ENCODE results near the gene PJA1. TPM values are rescaled to one million over a fixed set of nuclear protein-coding genes. Genes with fewer than 3 reads are reported as not detected.

PJA1 gene
- total RNA-seq, 2 experiments from 2014 or later, result 18.4 to 20.2 TPM

GRCh38 chrX:69152417-69152841 lies 12.8 kb downstream of the PJA1 start:
- TF ChIP-seq EZH2phosphoT487 (IDR thresholded peaks at IDR 0.05; ENCODE audit: borderline replicate concordance, low read depth, low read length) (no peak), CTCF (conservative IDR thresholded peaks at IDR 0.05; ENCODE audit: low read length) (no peak)
- Histone ChIP-seq H3K4me2 (ENCODE audit: low read length) (no peak overlapping the region), H4K20me1 (ENCODE audit: insufficient read depth, low read length) (no peaks in the 10 kb centered on the region), H2AFZ (ENCODE audit: low read length) (no peak overlapping the region), H3K9me3 (ENCODE audit: low read length) (no peaks in the 10 kb centered on the region), H3K79me2 (ENCODE audit: insufficient read depth, low read depth, low read length) (no peaks in the 10 kb centered on the region), H3K4me1 (ENCODE audit: insufficient read depth, low read length, poor library complexity, severe bottlenecking) (no peaks in the 10 kb centered on the region), H3K9me2 (ENCODE audit: insufficient read depth, low read length) (no peaks in the 10 kb centered on the region), H3K4me3 (ENCODE audit: low read depth, low read length, poor library complexity, severe bottlenecking) (no peak overlapping the region), H3K36me3 (ENCODE audit: insufficient read depth, low read length) (no peaks in the 10 kb centered on the region), H3K27ac (ENCODE audit: low read depth, low read length, poor library complexity, severe bottlenecking) (no peak overlapping the region)
- ChIA-PET CTCF (ENCODE audit: unreplicated experiment) (no interaction called here), POLR2A (no interaction called here)
- BruUV-seq (replicated peaks), result no TSS peak
- DNase-seq (ENCODE audit: low spot score), result no peak
- intact Hi-C loops (cut with micrococcal nuclease; ENCODE audit: unreplicated experiment), result no loop called here

GRCh38 chrX:69151866-69152284 lies 13.4 kb downstream of the PJA1 start:
- TF ChIP-seq EZH2phosphoT487 (IDR thresholded peaks at IDR 0.05; ENCODE audit: borderline replicate concordance, low read depth, low read length) (no peak), CTCF (conservative IDR thresholded peaks at IDR 0.05; ENCODE audit: low read length) (no peak)

GRCh38 chrX:69150281-69150960 lies 14.8 kb downstream of the PJA1 start:
- TF ChIP-seq CTCF (conservative IDR thresholded peaks at IDR 0.05; ENCODE audit: low read length) (no peak), EZH2phosphoT487 (IDR thresholded peaks at IDR 0.05; ENCODE audit: borderline replicate concordance, low read depth, low read length) (no peak)
- Histone ChIP-seq H3K4me1 (ENCODE audit: insufficient read depth, low read length, poor library complexity, severe bottlenecking) (no peaks in the 10 kb centered on the region), H3K9me3 (ENCODE audit: low read length) (no peaks in the 10 kb centered on the region), H3K4me3 (ENCODE audit: low read depth, low read length, poor library complexity, severe bottlenecking) (no peak overlapping the region), H2AFZ (ENCODE audit: low read length) (no peak overlapping the region), H4K20me1 (ENCODE audit: insufficient read depth, low read length) (no peaks in the 10 kb centered on the region), H3K79me2 (ENCODE audit: insufficient read depth, low read depth, low read length) (no peaks in the 10 kb centered on the region), H3K36me3 (ENCODE audit: insufficient read depth, low read length) (no peaks in the 10 kb centered on the region), H3K27ac (ENCODE audit: low read depth, low read length, poor library complexity, severe bottlenecking) (no peak overlapping the region), H3K4me2 (ENCODE audit: low read length) (no peak overlapping the region), H3K9me2 (ENCODE audit: insufficient read depth, low read length) (no peaks in the 10 kb centered on the region)
- no TSS peak for BruUV-seq (replicated peaks)
- ChIA-PET CTCF (ENCODE audit: unreplicated experiment) (no interaction called here), POLR2A (no interaction called here)
- intact Hi-C loops (cut with micrococcal nuclease; ENCODE audit: unreplicated experiment), result no loop called here
- no peak for DNase-seq (ENCODE audit: low spot score)

More at GRCh38 chrX:69151866-69152284, 13.4 kb downstream of the PJA1 start:
- no peaks in the 10 kb centered on the region for H3K79me2 ChIP-seq (ENCODE audit: insufficient read depth, low read depth, low read length)
- H3K4me1 ChIP-seq (ENCODE audit: insufficient read depth, low read length, poor library complexity, severe bottlenecking), result no peaks in the 10 kb centered on the region
- H4K20me1 ChIP-seq (ENCODE audit: insufficient read depth, low read length), result no peaks in the 10 kb centered on the region
- no peak overlapping the region for H3K4me3 ChIP-seq (ENCODE audit: low read depth, low read length, poor library complexity, severe bottlenecking)
- no peak overlapping the region for H2AFZ ChIP-seq (ENCODE audit: low read length)
- no peak for DNase-seq (ENCODE audit: low spot score)
- CTCF ChIA-PET (ENCODE audit: unreplicated experiment), result no interaction called here
- H3K27ac ChIP-seq (ENCODE audit: low read depth, low read length, poor library complexity, severe bottlenecking), result no peak overlapping the region
- no TSS peak for BruUV-seq (replicated peaks)
- intact Hi-C loops (cut with micrococcal nuclease; ENCODE audit: unreplicated experiment), result no loop called here
- H3K4me2 ChIP-seq (ENCODE audit: low read length), result no peak overlapping the region
- POLR2A ChIA-PET, result interaction anchor here (0.7 kb wide), 1 partner anchor 13 kb away, joined by 3 read pairs; no protein-coding TSS in a partner anchor
- no peaks in the 10 kb centered on the region for H3K36me3 ChIP-seq (ENCODE audit: insufficient read depth, low read length)
- no peaks in the 10 kb centered on the region for H3K9me2 ChIP-seq (ENCODE audit: insufficient read depth, low read length)
- H3K9me3 ChIP-seq (ENCODE audit: low read length), result no peaks in the 10 kb centered on the region
